OCI-LY1 (cell line): ENCODE data around the gene LIMS1.

Experiments used
- EZH2 ChIP-seq: fragments of 200-600 bp; sonication (generic), shearing (Covaris generic); IDR thresholded peaks from 2 replicates; pipeline ENCODE4 v1.8.0; 2017; ENCODE audit warnings: borderline replicate concordance, mixed run types, mild to moderate bottlenecking, antibody characterized with exemption, low read length, moderate library complexity, mixed read lengths
- TF ChIP-seq, protein P1 (sequence below): fragments of 200-600 bp; sonication (generic), shearing (Covaris generic); IDR thresholded peaks from 2 replicates; pipeline ENCODE4 v1.5.1; 2017; ENCODE audit warnings: mild to moderate bottlenecking, antibody characterized with exemption, low read length, moderate library complexity, mixed read lengths

DNA sequence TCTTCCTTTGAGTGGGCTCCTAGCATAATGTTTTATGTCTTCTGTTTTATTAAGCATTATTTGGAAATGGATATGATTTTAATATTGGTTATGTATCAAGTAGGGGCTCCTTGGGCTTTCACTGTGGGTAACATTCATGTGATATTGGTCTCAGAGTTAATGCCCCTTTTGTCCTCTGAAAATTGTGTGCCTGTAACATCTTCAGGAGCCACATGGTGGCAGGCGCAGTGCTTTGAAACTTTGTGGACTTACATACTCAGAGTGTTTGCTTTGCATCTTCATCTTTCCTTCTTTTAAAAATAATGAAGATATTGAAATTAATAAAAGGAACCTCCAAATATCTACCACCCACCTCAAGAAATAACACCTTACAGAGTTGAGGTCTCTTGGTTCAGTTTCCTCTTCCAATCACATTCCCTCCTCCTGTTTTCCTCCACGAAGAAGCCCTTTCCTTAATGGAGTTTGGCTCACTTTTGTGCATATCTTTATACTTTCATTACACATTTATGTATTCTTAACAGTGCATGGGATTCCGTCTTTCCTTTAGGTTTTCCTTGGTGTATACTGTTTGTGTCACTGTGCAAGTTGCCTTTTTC is 73.5 kb downstream of the LIMS1 start:
- TF ChIP-seq, protein P1, sequence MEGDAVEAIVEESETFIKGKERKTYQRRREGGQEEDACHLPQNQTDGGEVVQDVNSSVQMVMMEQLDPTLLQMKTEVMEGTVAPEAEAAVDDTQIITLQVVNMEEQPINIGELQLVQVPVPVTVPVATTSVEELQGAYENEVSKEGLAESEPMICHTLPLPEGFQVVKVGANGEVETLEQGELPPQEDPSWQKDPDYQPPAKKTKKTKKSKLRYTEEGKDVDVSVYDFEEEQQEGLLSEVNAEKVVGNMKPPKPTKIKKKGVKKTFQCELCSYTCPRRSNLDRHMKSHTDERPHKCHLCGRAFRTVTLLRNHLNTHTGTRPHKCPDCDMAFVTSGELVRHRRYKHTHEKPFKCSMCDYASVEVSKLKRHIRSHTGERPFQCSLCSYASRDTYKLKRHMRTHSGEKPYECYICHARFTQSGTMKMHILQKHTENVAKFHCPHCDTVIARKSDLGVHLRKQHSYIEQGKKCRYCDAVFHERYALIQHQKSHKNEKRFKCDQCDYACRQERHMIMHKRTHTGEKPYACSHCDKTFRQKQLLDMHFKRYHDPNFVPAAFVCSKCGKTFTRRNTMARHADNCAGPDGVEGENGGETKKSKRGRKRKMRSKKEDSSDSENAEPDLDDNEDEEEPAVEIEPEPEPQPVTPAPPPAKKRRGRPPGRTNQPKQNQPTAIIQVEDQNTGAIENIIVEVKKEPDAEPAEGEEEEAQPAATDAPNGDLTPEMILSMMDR, result peak; percentile 80
- no peak for TF ChIP-seq EZH2
